ENCODE data around the gene LPAR5.

The LPAR5 gene

DNA sequence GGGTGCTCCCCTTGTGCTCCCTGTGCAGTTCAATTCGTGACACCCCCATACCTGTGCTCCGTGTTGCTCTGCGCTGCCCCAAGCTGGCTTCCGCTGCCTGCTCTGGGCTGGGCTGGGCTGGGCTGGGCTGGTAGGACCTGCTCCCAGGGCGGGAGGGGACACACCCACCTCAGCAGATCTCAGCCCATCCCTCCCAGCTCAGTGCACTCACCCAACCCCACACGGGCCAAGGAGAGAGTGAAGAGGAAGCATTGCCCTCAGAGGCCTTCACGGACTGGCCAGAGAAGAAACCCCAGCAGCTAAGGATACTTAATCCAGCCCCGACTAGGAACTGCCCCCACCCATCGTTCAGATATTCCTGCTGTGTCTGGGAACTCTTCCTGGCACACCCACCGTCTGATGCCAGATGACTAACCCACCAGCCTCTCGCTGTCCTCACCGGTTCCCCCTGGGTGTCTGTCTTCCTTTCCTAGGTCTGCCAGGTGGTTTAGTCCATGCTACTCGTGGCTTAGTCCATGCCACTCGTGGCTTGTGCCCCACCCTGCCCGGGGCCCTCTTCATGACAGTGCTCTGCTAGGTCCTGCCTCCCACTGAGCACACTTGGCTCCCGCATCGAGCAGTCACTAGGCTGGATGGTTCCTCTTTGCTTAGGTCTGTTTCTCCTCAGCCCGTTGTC is at the start of gene LPAR5:
Gene LPAR5, minus strand, starts transcription at position 104 of the 676 bp plus-strand sequence. CDS start 14,711 bp downstream, outside the sequence.
- DNase-seq, result no peak

DNA sequence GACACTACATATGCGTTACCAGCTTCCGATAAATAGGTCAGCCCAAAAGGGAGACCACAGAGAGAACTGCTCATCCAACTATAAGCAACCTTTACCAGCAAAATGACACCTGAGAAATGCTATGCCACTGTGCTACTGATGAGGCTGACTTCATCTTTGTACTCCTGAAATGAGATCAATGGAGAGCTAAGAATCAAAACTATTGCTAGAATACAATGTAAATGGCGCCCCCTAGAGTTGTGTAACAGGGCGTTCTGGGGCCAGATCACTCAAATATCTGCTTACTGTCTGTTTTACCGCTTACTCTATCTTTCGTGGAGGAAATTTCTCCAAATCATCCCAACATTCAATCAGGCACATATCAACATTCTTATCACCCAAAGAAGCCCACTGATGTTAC is 48.9 kb upstream of the LPAR5 start:
- no peak for DNase-seq

DNA sequence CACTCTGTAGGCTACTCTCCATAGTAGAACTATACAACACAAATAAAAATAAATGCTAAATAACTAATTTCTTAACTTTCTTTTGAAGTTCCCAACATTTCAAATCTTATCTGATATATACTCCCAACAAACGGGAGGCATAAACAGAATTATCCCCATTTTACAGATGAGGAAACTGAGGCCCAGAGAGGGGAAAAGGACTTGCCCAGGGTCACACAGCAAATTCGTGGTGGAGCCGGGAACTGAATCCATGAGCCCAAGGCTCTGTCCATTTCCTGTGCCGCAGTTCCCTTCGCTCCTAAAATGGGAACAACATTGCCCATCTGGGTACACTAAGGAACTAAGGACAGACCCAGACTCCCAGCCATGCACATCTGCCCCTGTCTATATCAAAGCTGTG is 41.2 kb upstream of the LPAR5 start:
- no peak for DNase-seq

DNA sequence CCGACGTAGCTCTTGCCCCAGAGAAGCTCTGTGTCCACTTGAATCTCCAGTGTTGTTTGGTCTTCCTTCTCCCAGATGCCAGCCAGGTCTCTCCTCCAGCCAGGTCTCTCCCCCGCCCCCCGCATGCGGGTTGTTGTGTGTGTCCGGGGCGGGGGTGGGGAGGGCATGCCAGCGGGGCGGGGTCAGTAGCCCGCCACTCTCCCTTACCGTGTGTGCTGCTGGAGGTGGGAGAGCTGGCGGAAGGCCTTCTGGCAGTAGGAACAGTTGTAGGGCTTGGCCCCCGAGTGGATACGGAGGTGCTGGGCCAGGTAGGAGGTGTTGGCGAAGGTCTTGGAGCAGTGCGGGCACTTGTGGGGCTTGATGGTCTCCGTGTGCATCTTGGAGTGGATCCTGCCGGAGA is 36.4 kb upstream of the LPAR5 start:
- DNase-seq, result no peak

DNA sequence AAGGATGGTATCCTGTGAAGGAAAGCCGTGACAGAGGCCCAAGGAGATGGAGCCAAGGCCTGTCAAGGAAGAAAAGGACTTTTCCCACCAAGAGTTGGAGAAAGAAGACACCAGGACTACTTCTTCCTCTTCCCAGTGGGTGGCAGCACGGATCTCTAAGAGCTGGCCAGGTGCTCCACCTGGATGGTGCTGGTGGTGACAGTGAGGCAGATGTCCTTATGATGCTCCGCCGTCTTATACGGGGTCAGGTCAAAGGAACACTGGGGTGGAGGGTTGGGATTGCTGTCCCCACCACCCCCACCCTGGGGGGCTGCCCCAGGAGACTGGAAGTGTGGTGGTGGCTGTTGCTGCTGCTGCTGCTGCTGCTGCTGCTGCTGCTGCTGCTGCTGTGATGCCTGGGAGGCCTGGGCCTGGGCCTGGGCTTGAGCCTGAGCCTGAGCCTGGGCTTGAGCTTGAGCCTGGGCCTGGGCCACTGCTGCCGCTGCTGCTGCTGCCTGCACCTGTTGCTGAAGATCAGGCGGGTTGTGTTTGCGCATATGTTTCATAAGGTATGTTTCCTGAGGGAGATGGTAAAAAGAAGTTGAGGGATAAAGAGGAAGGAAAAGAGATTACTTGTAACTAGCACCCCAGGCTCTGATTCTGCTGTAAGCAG is 31.9 kb upstream of the LPAR5 start:
- no peak for DNase-seq

DNA sequence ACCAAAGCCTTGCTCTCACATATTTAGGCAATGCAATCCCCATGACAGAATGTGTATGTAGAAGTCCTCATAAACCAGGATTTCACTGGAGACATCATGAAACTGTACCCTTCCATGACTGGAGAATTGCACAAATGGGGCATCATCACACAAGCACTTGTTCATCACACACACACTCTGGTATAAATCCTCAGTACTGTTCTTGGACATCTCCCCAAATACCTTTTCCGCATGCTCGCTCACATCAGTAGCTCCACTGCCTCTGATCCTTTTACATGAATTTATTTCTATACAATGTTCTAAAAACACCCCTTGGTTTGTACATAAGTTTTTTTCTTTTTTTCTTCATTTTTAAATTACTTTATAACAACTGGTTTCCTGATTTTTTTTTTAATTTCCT is 30.5 kb upstream of the LPAR5 start:
- no peak for DNase-seq

DNA sequence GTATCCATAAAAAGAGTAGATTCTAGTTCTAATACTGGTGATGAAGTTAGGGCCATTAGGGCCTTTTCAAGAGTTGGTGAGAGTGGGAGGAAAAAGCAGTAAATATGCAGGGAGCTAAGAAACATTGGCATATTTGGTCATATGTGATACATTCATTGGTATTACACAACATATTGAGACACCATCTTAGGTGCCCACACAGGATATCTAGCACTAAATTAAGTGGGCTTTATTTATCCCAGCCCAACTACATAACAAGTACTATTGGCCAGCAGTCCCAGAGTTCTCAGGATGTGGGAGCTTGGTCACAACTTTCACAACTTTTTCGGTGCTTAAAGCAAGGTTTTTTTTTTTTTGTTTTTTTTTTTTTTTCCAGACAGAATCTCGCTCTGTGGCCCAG is 29.1 kb upstream of the LPAR5 start:
- no peak for DNase-seq

DNA sequence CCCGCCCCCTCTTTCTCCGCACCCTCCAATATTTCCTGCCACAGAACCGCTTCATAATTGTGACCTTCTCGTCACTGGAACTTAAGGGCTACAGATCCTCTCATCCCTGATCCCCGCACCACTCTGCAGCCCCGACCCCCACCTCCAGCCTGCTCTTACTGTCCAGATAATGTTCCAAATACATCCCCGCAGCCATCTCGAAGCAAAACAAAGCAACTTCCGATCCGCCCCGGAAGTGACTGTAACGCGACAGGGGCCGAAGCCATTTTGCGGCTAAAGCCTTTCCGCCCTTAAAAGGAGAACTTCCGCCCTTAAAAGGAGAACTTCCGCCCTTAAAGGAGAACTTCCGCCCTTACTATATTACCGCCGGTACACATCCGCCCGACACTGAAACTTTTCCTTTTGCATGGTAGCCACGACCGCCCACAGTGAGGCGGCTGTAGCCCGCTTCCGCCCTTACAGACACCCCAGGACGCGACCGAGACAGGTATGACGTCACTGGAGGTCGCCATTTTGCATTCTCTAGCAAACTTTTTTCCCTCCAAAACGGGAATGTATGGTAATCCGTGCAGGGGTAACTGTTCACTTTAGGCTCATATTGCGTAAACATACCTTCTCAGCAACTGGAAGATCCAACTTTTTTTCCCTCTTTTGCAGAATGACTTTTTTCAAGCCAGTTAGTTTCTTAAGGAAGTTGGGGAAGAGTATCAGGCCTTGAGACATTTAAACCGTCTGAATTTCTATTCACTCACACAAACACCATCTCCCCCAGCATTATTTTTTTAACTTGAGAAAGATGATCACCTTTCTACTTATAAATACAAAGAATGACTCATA is 27.4 kb upstream of the LPAR5 start, which contains the start of gene ING4:
Gene ING4, minus strand, starts transcription at position 214 of the 837 bp plus-strand sequence. Its CDS starts 18 bp downstream, at position 196.
- peak; percentile 90 for DNase-seq

DNA sequence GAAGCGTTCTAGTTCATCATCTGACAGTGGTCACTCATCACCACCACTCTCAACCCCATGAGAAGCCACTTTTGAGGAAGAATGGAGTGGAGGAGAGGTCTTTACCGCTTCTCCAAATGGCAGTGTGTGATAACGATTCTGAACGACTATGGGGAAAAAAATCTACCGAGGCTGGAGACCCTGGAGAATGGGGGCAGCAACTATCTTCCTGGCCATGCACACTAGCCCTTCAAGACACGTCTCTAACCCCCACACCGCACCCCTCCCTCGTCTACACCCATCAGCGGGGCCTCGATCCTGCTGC is 26.8 kb upstream of the LPAR5 start:
- no peak for DNase-seq

DNA sequence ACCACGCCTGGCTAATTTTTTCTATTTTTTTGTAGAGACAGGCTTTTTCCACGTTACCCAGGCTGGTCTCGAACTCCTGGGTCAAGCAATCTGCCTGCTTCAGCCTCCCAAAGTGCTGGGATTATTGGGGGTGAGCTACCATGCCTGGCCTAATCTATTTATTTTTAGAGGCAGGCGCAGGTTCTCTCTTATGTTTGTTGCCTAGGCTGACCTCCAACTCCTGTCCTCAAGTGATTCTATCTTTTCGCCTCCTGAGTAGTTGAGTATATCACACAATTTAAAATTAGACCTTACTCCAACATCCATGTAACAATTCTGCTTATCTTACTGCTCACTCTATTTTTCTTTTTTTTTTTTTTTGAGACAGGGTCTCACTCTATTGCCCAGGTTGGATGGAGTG is 18.2 kb upstream of the LPAR5 start:
- no peak for DNase-seq

DNA sequence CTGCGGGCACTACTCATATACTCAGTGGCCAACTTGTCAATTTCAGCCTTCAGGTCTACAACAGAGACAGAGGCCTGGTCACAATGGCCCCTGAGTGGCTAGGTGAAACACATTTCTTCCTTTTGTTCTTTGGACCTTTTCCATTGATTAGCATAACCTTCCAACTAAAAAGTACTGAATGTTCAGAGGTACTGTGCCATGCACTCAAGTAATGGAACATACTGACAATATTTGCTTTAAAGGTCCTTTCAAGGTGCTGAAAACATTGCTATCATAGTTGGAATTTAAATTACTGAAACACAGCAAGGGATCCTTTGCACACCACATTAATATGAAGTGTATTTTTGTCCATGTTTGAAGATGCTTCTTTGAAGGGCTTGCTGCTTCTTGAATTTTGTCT is 17.6 kb upstream of the LPAR5 start:
- no peak for DNase-seq

DNA sequence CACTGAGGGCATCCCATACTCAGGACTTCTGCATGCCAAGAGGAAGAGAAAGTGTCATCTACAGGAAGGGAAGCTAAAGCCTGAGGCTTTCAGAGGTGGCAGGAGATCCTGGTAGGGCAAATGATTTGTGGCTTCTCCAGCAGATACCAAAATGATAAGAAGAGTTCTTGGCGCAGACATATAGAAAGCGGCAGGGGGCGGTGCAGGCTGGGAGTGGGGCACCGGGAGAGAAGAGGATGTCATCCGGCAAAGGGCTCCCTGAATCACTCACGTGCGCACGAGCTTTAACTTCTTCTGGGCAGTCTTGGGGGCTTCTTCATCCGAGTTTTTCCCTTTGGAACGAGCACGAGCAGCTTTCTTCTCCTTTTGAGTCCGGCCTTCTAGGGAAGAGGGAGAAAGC is 16.6 kb upstream of the LPAR5 start:
- no peak for DNase-seq

DNA sequence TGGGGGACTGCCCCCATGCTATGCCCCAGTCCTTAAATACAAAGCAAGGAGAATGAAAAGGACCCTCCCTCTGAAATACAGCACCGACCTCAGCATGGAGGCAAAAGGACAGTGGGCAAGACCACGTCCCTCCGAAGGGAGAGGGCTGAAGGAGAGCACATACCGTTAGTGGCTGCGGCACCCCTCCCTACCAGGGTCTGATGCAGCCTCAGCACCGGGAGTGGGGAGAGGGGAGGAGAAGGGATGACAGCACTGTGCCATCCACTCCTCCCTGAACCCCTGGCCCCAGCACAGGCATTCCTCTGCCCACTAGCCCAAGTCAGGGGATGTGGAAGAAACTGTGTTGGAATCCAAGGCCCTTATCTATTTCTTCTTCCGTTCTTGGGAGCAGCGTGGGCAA is 15.1 kb upstream of the LPAR5 start:
- DNase-seq, result no peak

DNA sequence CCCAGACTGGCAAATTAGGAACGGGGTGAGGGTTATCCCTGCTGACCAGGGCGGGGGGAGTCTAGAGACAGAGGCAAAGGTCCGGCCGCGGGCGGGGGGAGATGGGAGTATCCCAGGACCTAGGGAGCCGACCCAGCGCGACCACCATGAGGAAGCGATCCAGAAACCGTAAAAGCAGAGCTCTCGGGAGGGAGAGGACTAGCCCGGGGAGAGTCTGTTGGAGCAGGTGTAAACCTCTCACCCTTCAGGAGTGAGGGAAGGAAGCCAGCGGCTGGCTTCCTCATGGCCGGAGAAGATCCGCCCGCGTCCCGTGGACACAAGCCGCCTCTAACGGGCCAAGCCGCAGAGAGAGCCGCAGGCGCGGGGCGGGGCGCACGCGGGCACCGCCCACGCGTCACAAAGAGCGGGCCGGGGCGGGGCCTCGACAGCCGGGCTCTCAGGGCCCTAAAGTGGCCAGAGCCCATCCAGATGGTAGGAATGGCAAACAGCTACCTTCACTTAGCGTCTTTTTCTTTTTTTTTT is 11.4 kb upstream of the LPAR5 start, which contains the start of gene ACRBP:
Gene ACRBP, minus strand, starts transcription at position 350 of the 522 bp plus-strand sequence. Its CDS starts 66 bp downstream, at position 284.
- no peak for DNase-seq

DNA sequence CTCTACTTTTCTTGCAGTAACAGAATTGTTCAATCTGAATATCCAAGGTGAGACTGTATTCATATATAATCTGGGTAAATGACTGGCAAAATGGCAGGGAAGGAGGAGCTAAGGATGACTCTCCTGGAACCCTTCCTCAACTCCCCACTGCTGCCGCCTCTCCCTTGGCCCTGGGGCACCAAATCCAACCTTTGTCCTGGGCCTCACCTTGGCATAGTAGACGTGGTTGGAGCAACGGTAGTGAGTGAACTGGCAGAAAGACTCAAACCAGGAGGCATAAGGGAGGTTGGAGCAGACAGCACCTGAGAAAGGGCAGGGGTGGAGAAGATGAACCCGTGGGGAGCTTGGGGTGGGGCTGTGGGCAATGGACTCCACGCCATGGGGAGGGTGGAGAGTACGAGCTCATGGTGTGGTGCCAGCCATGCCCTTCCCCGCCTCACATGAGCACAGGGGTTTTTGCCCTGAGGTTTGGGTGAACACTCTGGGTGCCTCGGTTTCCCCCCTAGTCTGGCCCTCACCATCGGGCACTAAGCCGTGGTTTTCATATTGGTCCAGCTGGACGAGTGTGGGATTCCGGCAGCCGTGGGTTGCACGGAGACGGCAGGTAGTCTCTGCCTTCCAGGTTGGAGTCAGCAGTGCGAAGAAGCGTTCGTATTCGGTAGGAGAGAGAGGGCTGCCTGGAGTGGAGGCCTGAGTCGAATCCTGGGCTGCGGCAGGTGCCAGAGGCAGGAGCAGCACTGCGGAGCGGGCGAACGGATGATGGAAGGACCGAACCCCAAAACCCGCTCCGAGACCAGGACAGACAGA is 10.7 kb upstream of the LPAR5 start:
- no peak for DNase-seq

DNA sequence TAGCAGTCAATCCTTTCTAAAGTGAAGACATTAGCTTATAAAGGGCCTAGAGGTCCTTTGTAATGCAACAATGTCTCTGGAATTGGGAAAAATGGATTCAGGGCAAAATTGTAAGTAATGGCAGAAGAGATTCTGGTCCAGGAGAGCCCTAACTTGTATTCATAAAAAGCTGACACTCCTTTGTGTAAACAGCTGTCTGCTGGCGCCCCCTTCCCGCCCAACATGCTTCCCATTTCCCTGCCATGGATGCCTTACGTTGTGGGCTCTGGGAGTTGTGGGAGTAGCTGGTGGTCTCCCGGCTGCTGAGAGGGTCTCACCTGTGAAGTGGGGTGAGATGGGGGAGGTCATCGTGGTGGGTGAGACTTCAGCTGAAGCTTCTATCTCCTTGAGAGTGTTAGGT is 9.1 kb upstream of the LPAR5 start:
- no peak for DNase-seq

DNA sequence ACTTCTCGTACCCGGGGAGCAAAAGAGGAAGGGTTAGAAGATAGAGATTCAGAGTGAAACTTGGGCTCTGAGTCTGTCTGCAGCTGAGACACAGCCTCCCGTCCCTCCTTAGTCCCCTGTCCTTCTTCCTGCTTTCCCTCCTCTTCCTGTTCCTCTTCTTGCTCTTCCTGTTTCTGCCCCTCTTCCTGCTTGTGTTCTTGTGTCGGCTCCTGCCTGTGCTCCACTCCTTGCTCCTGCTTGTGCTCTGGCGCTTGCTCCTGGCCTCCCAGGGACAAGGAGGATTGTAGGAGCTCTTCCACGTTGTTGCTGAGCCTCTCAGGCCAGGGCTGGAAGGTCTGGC is 8.5 kb upstream of the LPAR5 start:
- DNase-seq, result no peak

DNA sequence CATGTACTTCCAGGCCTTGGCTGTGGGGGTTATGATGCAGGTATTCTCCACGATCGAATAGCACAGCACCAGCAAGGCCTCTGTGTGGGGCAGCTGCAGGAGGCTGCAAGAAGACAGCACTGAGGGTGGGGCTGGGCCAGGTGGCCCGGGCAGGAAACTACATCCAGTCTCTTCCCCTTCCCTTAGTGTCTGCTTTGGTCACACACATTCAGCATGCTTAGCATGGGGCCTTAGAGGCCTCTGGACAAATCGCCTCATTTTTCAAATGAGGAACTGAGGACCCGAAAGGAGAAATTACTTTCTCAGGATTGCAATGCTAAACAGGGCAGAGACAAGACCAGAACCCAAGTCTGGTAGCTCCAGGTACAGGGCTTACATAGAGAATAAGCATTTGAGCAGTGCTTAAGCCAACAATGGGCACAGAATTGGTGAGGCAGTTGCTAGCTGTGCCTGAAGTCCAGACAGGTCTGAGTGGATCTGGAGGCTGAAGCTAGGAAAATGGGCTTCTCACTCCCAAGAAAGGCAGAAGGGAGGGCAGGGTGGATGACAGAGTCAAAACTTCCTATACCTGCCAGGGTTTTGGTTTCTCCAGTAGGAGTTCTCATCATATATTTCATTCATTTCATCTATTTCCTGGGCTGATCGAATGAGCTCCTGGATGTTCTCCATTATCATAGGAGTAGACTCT is 8.0 kb upstream of the LPAR5 start:
- DNase-seq, result no peak

DNA sequence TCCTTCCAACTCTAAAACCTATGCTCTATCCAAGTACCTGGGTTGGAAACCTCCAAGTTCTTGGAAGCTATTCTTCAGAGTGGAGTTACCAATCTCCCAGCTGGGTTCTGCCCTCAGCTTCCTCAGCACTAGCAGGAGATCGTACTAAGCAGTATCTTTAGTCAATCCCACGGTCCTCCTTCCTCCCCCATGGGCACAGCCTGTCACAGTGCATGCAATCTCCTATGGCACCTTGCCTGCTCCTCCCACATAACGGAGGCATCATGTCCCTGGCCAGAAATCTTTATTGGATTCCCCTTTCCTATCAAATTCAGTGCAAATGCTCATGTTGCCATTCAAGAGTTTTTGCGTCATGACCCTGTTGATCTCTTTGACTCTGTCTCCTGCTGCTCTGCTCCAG is 5.4 kb upstream of the LPAR5 start:
- DNase-seq, result no peak

DNA sequence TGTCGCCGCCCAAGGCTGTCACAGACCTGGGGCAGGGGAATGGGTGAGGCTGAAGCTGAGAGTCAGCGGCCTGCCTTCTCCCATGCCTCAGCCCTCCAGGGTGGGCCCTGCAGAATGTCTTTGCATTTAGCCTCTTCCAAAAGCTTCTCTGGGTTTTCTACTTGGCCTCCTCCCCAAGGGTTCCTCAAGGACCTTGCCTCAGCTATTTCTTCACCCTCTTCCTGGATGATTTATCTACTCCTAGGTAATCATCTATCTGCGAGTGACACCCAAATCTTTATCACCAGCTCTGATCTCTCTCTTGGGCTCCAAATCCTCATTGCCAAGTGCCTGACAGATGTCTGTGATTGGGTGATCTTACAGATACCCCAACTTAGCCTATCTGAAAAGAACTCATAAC is 4.7 kb upstream of the LPAR5 start:
- no peak for DNase-seq

DNA sequence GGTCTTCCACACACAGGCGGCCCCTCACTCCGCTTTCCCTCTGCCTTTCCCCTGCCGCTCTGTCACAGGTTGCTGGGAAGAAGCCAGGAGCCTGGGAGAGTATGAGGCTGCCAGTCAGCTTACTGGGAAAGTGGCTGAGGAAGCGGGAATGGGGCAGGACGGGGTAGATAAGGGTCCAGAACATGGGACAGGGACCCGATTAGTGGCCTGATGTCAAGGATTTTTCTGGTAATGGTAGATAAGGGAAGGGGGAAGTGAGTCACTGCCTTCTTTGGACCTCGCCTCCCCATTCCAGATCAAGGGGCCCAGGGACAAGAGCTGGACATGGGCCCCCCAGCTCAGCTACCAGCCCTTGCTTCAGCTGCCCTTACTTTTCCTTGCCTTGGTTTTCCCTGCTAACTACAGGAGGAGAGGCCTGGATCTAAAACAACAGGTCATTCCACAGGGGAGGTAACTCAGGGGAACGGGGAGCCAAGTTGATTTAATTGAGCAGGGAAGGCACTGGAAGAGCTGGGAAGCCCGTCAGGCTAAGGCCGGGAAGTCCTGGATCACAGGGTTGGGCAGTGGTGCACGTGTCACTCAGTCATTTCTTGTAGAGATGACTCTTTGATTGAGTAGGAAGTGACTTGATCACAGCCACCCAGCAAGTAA is 3.5 kb upstream of the LPAR5 start:
- DNase-seq, result no peak

DNA sequence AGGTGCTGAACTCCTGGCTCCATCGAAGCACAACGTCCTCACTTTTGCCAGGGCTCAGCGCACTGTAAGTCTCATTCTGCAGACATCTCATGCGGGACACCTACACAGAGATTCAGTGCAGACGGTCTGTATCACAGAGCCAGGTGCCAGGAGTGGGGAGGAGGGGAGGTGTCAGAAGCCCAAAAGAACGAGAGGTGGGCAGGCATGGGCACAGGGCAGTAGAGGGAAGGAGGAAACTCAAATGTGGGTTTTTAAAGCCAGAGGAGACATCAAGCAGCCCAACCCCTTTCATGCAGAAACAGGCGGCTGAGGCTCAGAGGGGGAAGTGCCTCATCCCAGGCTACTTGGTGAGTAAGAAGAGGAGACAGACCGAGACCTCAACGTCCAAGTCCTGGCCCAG is 2.5 kb upstream of the LPAR5 start:
- no peak for DNase-seq
